B cell (primary cell): ENCODE data around the gene PSAPL1. TPM values are rescaled to one million over a fixed set of nuclear protein-coding genes. Genes with fewer than 3 reads are reported as not detected.

ENCODE experiments used
- ATAC-seq: fragments of 200-7000 bp; cut with Tn5 transposase; one replicate; pipeline ENCODE4 v1.10.0; 2021; ENCODE audit warnings: low read depth, mild to moderate bottlenecking, moderate number of reproducible peaks, moderate library complexity
- CTCF ChIA-PET: fragments of 350-600 bp; sonication (Branson Sonifier 250); formaldehyde crosslinking; loops from one replicate; lab custom pipeline; 2021; ENCODE audit warnings: antibody characterized with exemption, inconsistent platforms; lab: Charles Lee
- POLR2A ChIA-PET: fragments of 350-600 bp; sonication (Branson Sonifier 250); formaldehyde crosslinking; loops from one replicate; lab custom pipeline; 2021; ENCODE audit warnings: antibody characterized with exemption; lab: Charles Lee
- DNase-seq: peaks from one replicate; pipeline ENCODE4 v3.0.0; 2013
- H2AFZ ChIP-seq: 2 replicates; pipeline ENCODE4 v1.6.1; 2012; ENCODE audit warnings: mild to moderate bottlenecking, low read depth, low read length; ENCODE audit not compliant: insufficient read depth, poor library complexity, severe bottlenecking
- H3K27ac ChIP-seq, 2 donors: 1 replicate in 1 of 2; 2 replicates in 1 of 2; pipeline ENCODE4 v1.5.1; 2012 to 2013; ENCODE audit warnings: low read length in 2 of 2, mild to moderate bottlenecking in 2 of 2, moderate library complexity in 1 of 2
- H3K27me3 ChIP-seq, 4 experiments: fragments of 200-600 bp in 1 of 4; sonication (generic) in 1 of 4; replicated peaks in 1 of 4; 1 replicate in 2 of 4; 2 replicates in 2 of 4; pipeline versions ENCODE4 v1.6.1 to v1.7.0; 2013 to 2016; ENCODE audit warnings: low read length in 3 of 4, mild to moderate bottlenecking in 2 of 4, mixed read lengths in 1 of 4, moderate library complexity in 1 of 4; ENCODE audit not compliant: insufficient read depth in 4 of 4, control insufficient read depth in 3 of 4; ENCODE audit errors: control extremely low read depth in 1 of 4
- H3K36me3 ChIP-seq, 2 experiments: replicated peaks in 1 of 2; 1 replicate in 1 of 2; 2 replicates in 1 of 2; pipeline versions ENCODE4 v1.6.1 to v1.7.1; 2013; ENCODE audit warnings: low read length in 1 of 2; ENCODE audit not compliant: insufficient read depth in 2 of 2, control insufficient read depth in 1 of 2; ENCODE audit errors: control extremely low read depth in 1 of 2, extremely low read depth in 1 of 2
- H3K4me1 ChIP-seq, 2 donors: fragments of 200-600 bp in 1 of 2; sonication (generic) in 1 of 2; 1 replicate in 1 of 2; 2 replicates in 1 of 2; pipeline versions ENCODE4 v1.5.1 to v1.6.1; 2013 to 2017; ENCODE audit warnings: low read length in 2 of 2; ENCODE audit not compliant: control insufficient read depth in 2 of 2, insufficient read depth in 2 of 2
- H3K4me2 ChIP-seq: replicated peaks from 2 replicates; pipeline ENCODE3; 2012; ENCODE audit warnings: mild to moderate bottlenecking, low read depth, low read length; ENCODE audit not compliant: poor library complexity, severe bottlenecking
- H3K4me3 ChIP-seq, 5 experiments: fragments of 200-600 bp in 1 of 5; sonication (generic) in 1 of 5; 1 replicate in 3 of 5; 2 replicates in 2 of 5; pipeline versions ENCODE4 v1.5.1 to v1.7.0; 2011 to 2016; ENCODE audit warnings: low read length in 4 of 5, mild to moderate bottlenecking in 4 of 5, low read depth in 2 of 5, control low read depth in 1 of 5, moderate library complexity in 1 of 5; ENCODE audit not compliant: insufficient read depth in 1 of 5; ENCODE audit errors: control extremely low read depth in 1 of 5, extremely low read depth in 1 of 5
- H3K79me2 ChIP-seq: fragments of 200-600 bp; sonication (generic); one replicate; pipeline ENCODE4 v1.6.0; 2016; ENCODE audit warnings: low read length; ENCODE audit not compliant: control insufficient read depth, insufficient read depth
- H3K9ac ChIP-seq: fragments of 200-600 bp; sonication (generic); 2 replicates; pipeline ENCODE4 v1.6.1; 2017; ENCODE audit warnings: mild to moderate bottlenecking, low read length, moderate library complexity
- H3K9me3 ChIP-seq, 3 donors: one replicate each; pipeline versions ENCODE4 v1.6.1 to v1.7.1; 2013; ENCODE audit warnings: low read length in 2 of 3; ENCODE audit not compliant: control insufficient read depth in 2 of 3, insufficient read depth in 1 of 3; ENCODE audit errors: control extremely low read depth in 1 of 3
- H4K20me1 ChIP-seq: 2 replicates; pipeline ENCODE4 v1.6.0; 2012; ENCODE audit warnings: mild to moderate bottlenecking, low read length; ENCODE audit not compliant: insufficient read depth, control insufficient read depth, poor library complexity, severe bottlenecking
- H3K27ac Mint-ChIP-seq: one replicate; pipeline ENCODE4 v1.8.0; 2021; ENCODE audit warnings: mixed read lengths
- H3K27me3 Mint-ChIP-seq: one replicate; pipeline ENCODE4 v1.8.0; 2021; ENCODE audit warnings: mixed read lengths
- H3K4me1 Mint-ChIP-seq: one replicate; pipeline ENCODE4 v1.8.0; 2021; ENCODE audit warnings: mixed read lengths
- H3K4me3 Mint-ChIP-seq: one replicate; pipeline ENCODE4 v1.8.0; 2021; ENCODE audit warnings: mixed read lengths
- H3K9me3 Mint-ChIP-seq: one replicate; pipeline ENCODE4 v1.8.0; 2022; ENCODE audit warnings: mixed read lengths; ENCODE audit not compliant: insufficient read depth
- CTCF ChIP-seq: fragments of 200-600 bp; IDR thresholded peaks from one replicate; pipeline ENCODE4 v1.8.0; 2022; ENCODE audit warnings: antibody characterized with exemption, mild to moderate bottlenecking
- EZH2 ChIP-seq: IDR thresholded peaks from 2 replicates; pipeline ENCODE4 v1.6.1; 2012; ENCODE audit warnings: borderline replicate concordance, low read depth, mild to moderate bottlenecking, moderate library complexity, low read length; ENCODE audit not compliant: insufficient read depth, poor library complexity, severe bottlenecking
- WGBS: methylation state at CpG from one replicate; pipeline ENCODE4 v1.1.5; 2013; ENCODE audit warnings: missing lambda C conversion rate; ENCODE audit not compliant: insufficient coverage; 5-methylcytosine and 5-hydroxymethylcytosine counted together
- intact Hi-C: fragments of 100-400 bp; cut with micrococcal nuclease; formaldehyde crosslinking; loops from one replicate; pipeline ENCODE4 v1.10.0; 2022
- polyA plus RNA-seq: library from polyadenylated mRNA; depleted of rRNA; stranded (reverse); fragments of >200 nt; gene quantifications from 2 replicates; pipeline ENCODE4 v1.2.3, GENCODE V29; 2012
- total RNA-seq, 2 donors: library from RNA; stranded (reverse); fragments of 120-200 nt in 1 of 2; gene quantifications; 1 replicate in 1 of 2; 2 replicates in 1 of 2; pipeline versions ENCODE4 v1.2.3 to v1.2.4, GENCODE V29; 2013 to 2022

The PSAPL1 gene
- total and polyA plus RNA-seq, 2 donors (not counting 1 experiment from before 2014, with no cell fraction given): not detected

- H3K79me2 ChIP-seq: no peaks in the 10 kb centered on the region
- DNase-seq (no peak), ATAC-seq (no peak)
- 90% methylated on average over 18 of the region's 18 CpGs for WGBS
- no peak overlapping the region for H3K4me2 ChIP-seq
- POLR2A ChIA-PET: no interaction called here
- H3K27me3 ChIP-seq: no peaks in the 10 kb centered on the region
- H3K9me3 ChIP-seq: no peaks in the 10 kb centered on the region
- no peaks in the 10 kb centered on the region for H3K4me1 ChIP-seq
- no peaks in the 10 kb centered on the region for H3K9me3 Mint-ChIP-seq
- CTCF ChIA-PET: no interaction called here
- H3K27me3 Mint-ChIP-seq: no peaks in the 10 kb centered on the region
- no peak overlapping the region for H3K4me3 Mint-ChIP-seq
- H3K9ac ChIP-seq: no peak overlapping the region
- intact Hi-C loops: no loop called here
- H3K36me3 ChIP-seq: no peaks in the 10 kb centered on the region
- no peak overlapping the region for H3K27ac ChIP-seq
- no peak overlapping the region for H2AFZ ChIP-seq
- no peak overlapping the region for H3K27ac Mint-ChIP-seq
- H3K4me3 ChIP-seq: no peak overlapping the region
- no peaks in the 10 kb centered on the region for H3K4me1 Mint-ChIP-seq
- TF ChIP-seq EZH2 (no peak), CTCF (no peak)
- H4K20me1 ChIP-seq: no peaks in the 10 kb centered on the region
Observed at GRCh38 chr4:7424553-7425111, 10.1 kb downstream of the PSAPL1 start.

- no peaks in the 10 kb centered on the region for H3K36me3 ChIP-seq
- WGBS: 84% methylated on average over 17 of the region's 17 CpGs
- Mint-ChIP-seq H3K4me3 (no peak overlapping the region), H3K4me1 (no peaks in the 10 kb centered on the region), H3K27ac (no peak overlapping the region), H3K9me3 (no peaks in the 10 kb centered on the region), H3K27me3 (no peaks in the 10 kb centered on the region)
- no peak overlapping the region for H3K4me3 ChIP-seq
- ChIA-PET POLR2A (no interaction called here), CTCF (no interaction called here)
- no peak overlapping the region for H3K27ac ChIP-seq
- H3K9me3 ChIP-seq: peaks cover 0 to 3% (median 0%) of the 10 kb centered on the region in 3 donors
- TF ChIP-seq CTCF: no peak
- TF ChIP-seq EZH2: no peak
- intact Hi-C loops: no loop called here
- no peaks in the 10 kb centered on the region for H4K20me1 ChIP-seq
- no peaks in the 10 kb centered on the region for H3K4me1 ChIP-seq
- no peak for ATAC-seq
- no peak overlapping the region for H3K9ac ChIP-seq
- no peaks in the 10 kb centered on the region for H3K27me3 ChIP-seq
- no peaks in the 10 kb centered on the region for H3K79me2 ChIP-seq
- H3K4me2 ChIP-seq: no peak overlapping the region
- DNase-seq: no peak
- no peak overlapping the region for H2AFZ ChIP-seq
Observed at GRCh38 chr4:7423801-7424552, 10.8 kb downstream of the PSAPL1 start.
